HS-5 (cell line): ENCODE data around the gene BTBD6.
"Not testable (repeated sequence)": the region's sequence is repeated elsewhere in the genome, so short reads cannot be mapped to it uniquely, and the experiment has no call there.

Experiments
- DNase-seq: peaks from one replicate; pipeline ENCODE4 v3.0.0-alpha.2; 2012; ENCODE audit warnings: low read depth

BTBD6 gene

GRCh38 chr14:105269405-105269804, 21.1 kb downstream of the BTBD6 start:
- DNase-seq = no peak

DNA sequence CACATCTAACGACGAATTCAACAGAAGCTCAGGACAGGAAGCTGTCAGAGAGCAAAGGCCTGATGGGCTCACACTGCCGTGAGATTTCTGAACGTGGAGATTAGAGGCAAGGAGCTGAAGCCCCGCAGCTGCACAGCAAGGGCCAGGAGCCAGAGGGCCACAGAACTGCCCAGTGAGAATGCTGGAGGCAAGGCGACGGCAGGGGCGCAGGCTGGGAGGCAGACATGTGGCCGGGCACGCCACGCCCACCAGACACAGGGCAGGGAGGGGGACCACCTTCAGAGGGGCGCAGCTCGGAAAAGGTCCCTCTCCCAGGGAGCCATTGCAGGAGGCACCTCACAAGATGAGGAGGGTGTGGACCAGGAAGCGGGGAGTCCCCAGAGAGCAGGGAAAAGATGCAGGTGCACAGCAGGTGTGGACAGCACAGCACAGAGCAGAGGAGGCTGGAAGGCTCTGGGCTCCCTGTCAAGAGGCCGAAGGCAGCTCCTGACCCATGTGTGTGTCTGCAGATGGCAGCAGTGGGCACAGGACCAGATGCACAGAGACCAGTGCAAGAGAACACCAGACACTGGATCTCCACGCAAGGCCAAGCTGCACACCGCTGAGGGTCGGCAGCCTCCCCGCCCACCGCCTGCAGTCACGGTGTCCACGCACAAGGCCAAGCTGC, 23.0 kb downstream of the BTBD6 start:
- no peak for DNase-seq

DNA sequence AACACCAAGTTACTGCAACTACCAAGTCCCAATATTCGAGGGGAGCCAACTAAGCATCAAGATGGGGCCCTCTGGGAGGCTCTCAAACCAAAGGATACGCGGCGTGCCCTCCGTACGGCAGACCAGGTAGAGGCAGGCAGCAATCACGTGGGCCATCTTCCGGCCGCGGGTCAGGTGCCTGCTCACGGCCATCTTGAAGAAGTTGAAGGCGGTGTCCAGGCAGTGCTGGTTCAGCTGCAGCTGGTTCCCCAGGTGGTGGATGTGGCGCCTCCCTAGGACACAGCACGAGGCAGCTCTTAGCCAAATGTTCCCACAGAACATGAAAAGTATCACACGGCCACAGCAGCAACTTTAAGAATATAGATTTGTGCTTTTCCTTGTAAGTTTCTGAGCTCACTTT, 24.3 kb downstream of the BTBD6 start:
- DNase-seq = no peak

DNA sequence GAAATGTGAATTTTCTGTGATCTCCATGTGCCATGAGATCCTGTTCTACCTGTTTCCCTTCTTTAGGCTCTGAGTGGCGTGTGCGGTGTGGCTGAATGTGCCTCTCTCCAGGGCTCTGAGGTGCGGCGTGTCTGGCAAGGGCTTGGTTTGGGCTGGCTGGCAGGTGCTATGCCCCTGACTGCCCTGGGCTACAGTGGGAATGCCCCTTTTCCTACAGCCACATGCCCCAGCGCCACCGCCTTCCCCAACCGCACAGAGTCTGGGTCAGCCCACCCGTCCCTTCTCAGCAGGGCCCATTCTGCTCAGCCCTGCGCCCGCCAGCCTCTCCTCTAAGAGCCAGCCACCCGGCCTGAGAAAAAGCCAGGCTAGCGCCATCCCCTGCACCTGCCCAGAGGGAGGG, 24.7 kb downstream of the BTBD6 start:
- no peak for DNase-seq

DNA sequence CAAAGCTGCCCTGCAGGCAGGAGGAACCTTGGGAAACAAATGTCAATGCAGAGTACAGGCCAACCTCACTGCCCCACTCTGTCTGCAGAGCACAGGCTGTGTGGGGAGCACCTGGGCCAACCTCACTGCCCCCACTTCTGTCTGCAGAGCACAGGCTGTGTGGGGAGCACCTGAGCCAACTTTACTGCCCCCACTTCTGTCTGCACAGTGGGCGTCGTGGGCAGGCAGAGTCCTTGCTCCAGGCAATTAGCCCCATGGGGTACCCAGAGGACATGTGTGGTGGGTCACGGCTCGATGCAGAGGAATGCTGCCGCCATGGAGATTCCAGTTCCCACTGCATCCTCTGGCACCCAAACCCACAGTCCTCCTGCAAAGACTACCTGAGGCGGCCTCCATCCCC, 26.3 kb downstream of the BTBD6 start:
- no peak for DNase-seq

GRCh38 chr14:105275267-105275946, 27.1 kb downstream of the BTBD6 start:
- DNase-seq = peak; percentile 20

GRCh38 chr14:105277448-105277847, 29.1 kb downstream of the BTBD6 start:
- DNase-seq = not testable (repeated sequence)

GRCh38 chr14:105279642-105280361, 31.5 kb downstream of the BTBD6 start:
- DNase-seq = no peak

DNA sequence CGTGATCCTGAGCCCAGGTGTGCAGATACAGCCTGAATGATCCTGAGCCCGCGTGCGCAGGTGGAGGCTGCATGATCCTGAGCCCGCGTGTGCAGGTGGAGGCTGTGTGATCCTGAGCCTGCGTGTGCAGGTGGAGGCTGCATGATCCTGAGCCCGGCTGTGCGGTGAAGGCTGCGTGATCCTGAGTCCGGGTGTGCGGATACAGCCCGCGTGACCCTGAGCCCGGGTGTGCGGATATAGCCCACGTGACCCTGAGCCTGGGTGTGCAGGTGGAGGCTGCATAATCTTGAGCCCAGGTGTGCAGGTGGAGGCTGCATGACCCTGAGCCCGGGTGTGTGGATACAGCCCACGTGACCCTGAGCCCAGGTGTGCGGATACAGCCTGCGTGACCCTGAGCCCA, 32.2 kb downstream of the BTBD6 start:
- no peak for DNase-seq

GRCh38 chr14:105281371-105282097, 33.2 kb downstream of the BTBD6 start:
- DNase-seq = no peak

DNA sequence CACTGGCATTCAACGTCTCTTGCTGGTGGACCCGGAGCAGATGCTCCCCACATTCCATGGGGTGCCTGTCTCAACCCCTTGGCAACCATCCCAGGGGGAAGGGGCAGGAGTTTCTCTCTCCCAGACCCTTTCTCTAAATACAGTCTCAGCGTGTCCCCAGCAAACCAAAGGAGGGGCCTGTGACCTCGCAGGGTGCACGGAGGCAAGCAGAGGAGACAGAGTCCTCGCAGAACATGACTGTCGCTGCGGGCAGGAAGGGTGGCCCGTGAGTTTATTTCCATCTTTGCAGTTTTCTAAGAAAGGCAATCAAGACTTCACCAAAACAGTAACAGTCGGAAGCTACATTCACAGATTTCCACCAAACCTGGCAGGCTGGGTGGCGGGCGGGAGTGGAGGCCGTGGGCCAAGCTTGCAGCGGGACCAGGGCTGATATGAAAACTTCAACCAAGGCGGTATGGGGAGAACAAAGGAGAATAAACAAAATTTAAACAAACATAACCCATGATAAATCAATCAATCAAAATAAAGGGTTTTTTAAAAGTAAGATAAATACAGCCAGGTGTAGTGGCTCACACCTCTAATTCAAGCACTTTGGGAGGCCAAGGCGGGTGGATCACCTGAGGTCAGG, 33.9 kb downstream of the BTBD6 start:
- no peak for DNase-seq

DNA sequence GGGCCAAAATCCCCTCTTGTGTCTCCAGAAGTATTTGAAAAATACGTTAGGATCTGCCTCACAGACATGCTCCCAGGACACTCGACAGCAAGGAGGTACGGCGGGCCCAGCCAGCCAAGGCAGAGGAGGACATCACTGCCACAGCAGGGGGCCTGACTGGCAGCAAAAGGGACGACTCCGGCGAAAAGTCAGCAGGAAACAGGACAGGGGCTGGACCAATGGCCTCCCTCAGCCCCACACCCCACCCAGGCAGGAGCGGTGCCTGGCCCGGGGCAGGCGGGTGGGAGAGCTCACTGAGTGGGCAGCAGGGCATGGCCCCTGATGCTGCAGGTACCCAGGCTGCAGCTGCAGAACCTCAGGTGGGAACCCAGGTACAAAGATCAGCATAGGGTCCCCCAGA, 34.7 kb downstream of the BTBD6 start:
- no peak for DNase-seq

- no peak for DNase-seq
Measured at GRCh38 chr14:105283899-105284298, 35.6 kb downstream of the BTBD6 start.

DNA sequence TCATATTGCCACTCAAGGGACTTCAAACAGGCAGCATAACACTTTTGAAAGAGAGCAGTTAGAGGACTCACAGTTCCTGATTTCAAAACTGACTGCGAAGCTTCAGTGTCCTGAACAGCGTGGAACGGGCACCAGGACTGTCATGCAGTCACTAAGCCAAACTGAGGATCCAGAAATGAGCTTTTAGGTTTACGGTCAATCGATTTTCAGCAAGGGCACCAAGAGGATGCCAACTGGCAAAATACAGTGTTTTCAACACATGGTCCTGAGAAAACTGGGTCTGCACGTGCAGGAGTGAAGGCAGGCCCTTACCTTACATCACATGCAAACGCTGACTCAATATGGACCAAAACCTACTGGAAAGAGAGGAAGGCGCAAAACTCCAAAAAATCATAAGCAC, 36.8 kb downstream of the BTBD6 start:
- no peak for DNase-seq

GRCh38 chr14:105286759-105287144, 38.4 kb downstream of the BTBD6 start:
- no peak for DNase-seq

- DNase-seq = no peak
Measured at GRCh38 chr14:105287249-105288102, 39.1 kb downstream of the BTBD6 start.

GRCh38 chr14:105288936-105289335, 40.6 kb downstream of the BTBD6 start:
- DNase-seq = not testable (repeated sequence)

GRCh38 chr14:105290621-105291346, 42.5 kb downstream of the BTBD6 start:
- no peak for DNase-seq

DNA sequence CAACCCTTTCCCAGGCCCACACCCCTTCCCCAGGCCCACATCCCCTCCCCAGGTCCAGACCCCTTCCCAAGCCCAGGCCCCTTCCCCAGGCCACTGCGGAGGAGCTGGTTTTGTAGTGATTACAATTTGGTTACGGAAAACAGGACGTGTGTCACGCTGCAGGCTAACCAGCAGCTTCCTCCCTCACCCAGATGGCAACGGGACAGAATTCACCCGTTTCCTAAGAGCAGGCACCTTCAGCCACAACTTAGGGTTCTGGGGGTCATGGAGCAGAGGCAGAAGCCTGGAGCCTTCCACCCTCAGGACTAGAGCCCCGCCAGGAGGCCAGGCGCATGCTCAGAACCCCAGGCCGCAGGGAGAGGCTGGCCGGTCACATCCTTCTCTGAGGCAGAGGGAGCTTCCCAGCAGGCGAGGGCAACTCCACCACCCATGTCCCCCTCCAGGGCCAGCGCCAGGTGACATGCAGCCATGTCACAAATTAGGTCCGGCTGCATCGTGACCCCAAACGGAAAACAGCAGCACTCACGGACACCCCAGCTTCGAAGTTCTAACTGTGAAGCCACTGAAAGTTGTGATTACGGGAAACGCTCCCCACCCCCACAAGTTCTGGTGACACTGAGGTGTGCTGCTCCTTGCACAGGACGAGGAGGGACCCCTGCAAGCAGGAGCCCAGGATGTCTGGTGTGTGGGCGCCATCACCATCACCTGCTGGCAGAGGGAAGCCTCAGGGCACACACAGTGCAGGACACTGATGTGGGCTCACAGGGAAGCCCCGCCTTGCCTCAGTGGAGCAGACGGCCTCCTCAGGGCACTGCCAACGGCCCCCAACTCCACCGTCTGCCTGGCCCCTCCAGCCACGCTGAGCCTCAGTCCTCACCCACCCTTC, 44.7 kb downstream of the BTBD6 start:
- no peak for DNase-seq
